Adrenal gland (tissue), 12 donors: ENCODE results near the gene FAM98B. TPM values are rescaled to one million over a fixed set of nuclear protein-coding genes. Genes with fewer than 3 reads are reported as not detected.
A peak's percentile ranks its signal among the peaks of the same experiment; 100 is the strongest.

ENCODE experiments used
- DNase-seq, 7 donors: peaks; one replicate each; pipeline ENCODE4 v3.0.0-alpha.2; 2019 to 2020
- H3K27ac ChIP-seq, 5 donors: fragments of 200-600 bp; sonication (generic) in 4 of 5; 1 replicate in 3 of 5; 2 replicates in 2 of 5; pipeline versions ENCODE4 v1.5.1 to v1.8.0; 2016 to 2020; ENCODE audit warnings: mild to moderate bottlenecking in 1 of 5
- H3K27me3 ChIP-seq: fragments of 200-600 bp; 2 replicates; pipeline ENCODE4 v1.8.0; 2021
- H3K36me3 ChIP-seq, 2 donors: fragments of 200-600 bp; replicated peaks in 1 of 2; 1 replicate in 1 of 2; 2 replicates in 1 of 2; pipeline versions ENCODE4 v1.5.1 to v1.8.0; 2018 to 2022
- H3K4me1 ChIP-seq, 2 donors: fragments of 200-600 bp; replicated peaks in 1 of 2; 1 replicate in 1 of 2; 2 replicates in 1 of 2; pipeline versions ENCODE4 v1.5.1 to v1.8.0; 2018 to 2021
- H3K4me3 ChIP-seq, 4 donors: fragments of 200-600 bp; sonication (generic) in 3 of 4; one replicate each; pipeline ENCODE4 v1.5.1; 2016 to 2018
- H3K9me3 ChIP-seq, 3 donors: fragments of 200-600 bp; sonication (generic) in 1 of 3; replicated peaks in 1 of 3; 1 replicate in 2 of 3; 2 replicates in 1 of 3; pipeline versions ENCODE4 v1.5.1 to v1.8.0; 2016 to 2021
- CTCF ChIP-seq, 6 experiments: fragments of 450-650 bp in 4 of 6; fragments of 200-600 bp in 2 of 6; sonication (generic) in 1 of 6; IDR thresholded peaks; 1 replicate in 5 of 6; 2 replicates in 1 of 6; pipeline versions ENCODE4 v1.5.1 to v1.8.0; 2016 to 2021; ENCODE audit warnings: antibody characterized with exemption in 6 of 6, mild to moderate bottlenecking in 2 of 6, moderate library complexity in 1 of 6
- POLR2A ChIP-seq, 2 donors: fragments of 450-650 bp; IDR thresholded peaks; one replicate each; pipeline ENCODE4 v1.6.1; 2017; ENCODE audit warnings: antibody characterized with exemption in 2 of 2, mild to moderate bottlenecking in 2 of 2, moderate library complexity in 1 of 2
- WGBS, 4 donors: extraction: QIAGEN DNeasy Blood & Tissue Kit in 2 of 4; methylation state at CpG; one replicate each; pipeline versions ENCODE4 v1.1.5 to v1.1.7; 2013 to 2017; 5-methylcytosine and 5-hydroxymethylcytosine counted together
- intact Hi-C, 2 donors: fragments of 100-400 bp; cut with DNase I; formaldehyde crosslinking; loops; one replicate each; pipeline versions ENCODE4 v1.14.1 to v1.15.0; 2022 to 2023
- polyA plus RNA-seq, 3 donors: library from polyadenylated mRNA; stranded (reverse); fragments of 200-250 nt in 2 of 3; fragments of 350-450 nt in 1 of 3; fragmentation: Illumina TruSeq in 1 of 3; extraction: RNeasy Lipid Tissue Mini Kit (QIAGEN cat#74804) in 1 of 3; gene quantifications; one replicate each; pipeline ENCODE4 v1.2.3, GENCODE V29; 2013 to 2014
- total RNA-seq, 9 donors: library from RNA; depleted of rRNA in 4 of 9; stranded (reverse); fragments of >200 nt in 4 of 9; fragments of 120-200 nt in 1 of 9; fragmentation: NEBNext Ultra II Directional in 1 of 9; extraction: Animal tissue kit (Norgen Biotek cat#: 25700) in 1 of 9; gene quantifications; one replicate each; pipeline versions ENCODE4 v1.1.0 to v1.2.4, GENCODE V29; 2013 to 2023
- donor health status: healthy with polysubstance abuse.
- donor health status: Bipolar disorder and iron deficiency.
- donor health status: DM: yes; HTN: yes; CAD: no.
- donor health status: DM: no; HTN: no; CAD: no.
- donor health status: DM: no; HTN: no; CAD: no.
- donor health status: DM: yes; HTN: yes; CAD: no.

FAM98B gene
- total and polyA plus RNA-seq, 12 donors = 3.0 to 30.1 (median 12.3) TPM

GRCh38 chr15:38464675-38465074 is 10.7 kb downstream of the FAM98B start:
- WGBS, 4 donors = 67 to 93% (median 85%) methylated on average over 4 of the region's 4 CpGs
- DNase-seq = no peak
- Histone ChIP-seq H3K4me1 (peaks cover 4 to 7% of the 10 kb centered on the region in 2 donors), H3K27me3 (no peaks in the 10 kb centered on the region), H3K36me3 (no peaks in the 10 kb centered on the region), H3K4me3 (no peak overlapping the region), H3K9me3 (no peaks in the 10 kb centered on the region), H3K27ac (no peak overlapping the region)
- TF ChIP-seq CTCF (IDR thresholded peaks at IDR 0.05) (no peak), POLR2A (IDR thresholded peaks at IDR 0.05) (no peak)
- intact Hi-C loops = no loop called here

GRCh38 chr15:38470816-38471215 is 16.9 kb downstream of the FAM98B start:
- no peak for DNase-seq
- no peaks in the 10 kb centered on the region for H3K36me3 ChIP-seq
- WGBS, 4 donors = 82 to 94% (median 93%) methylated on average over 1 of the region's 1 CpG
- H3K27ac ChIP-seq = no peak overlapping the region
- no peaks in the 10 kb centered on the region for H3K27me3 ChIP-seq
- no peak for TF ChIP-seq POLR2A (IDR thresholded peaks at IDR 0.05)
- no peak for TF ChIP-seq CTCF (IDR thresholded peaks at IDR 0.05)
- intact Hi-C loops = loop anchor here in 1 of 2 donors (5.0 kb wide), 1 partner anchor 211 kb away; no protein-coding TSS in a partner anchor
- H3K4me3 ChIP-seq = no peak overlapping the region
- H3K9me3 ChIP-seq = no peaks in the 10 kb centered on the region
- H3K4me1 ChIP-seq = no peaks in the 10 kb centered on the region

- Histone ChIP-seq H3K36me3 (no peaks in the 10 kb centered on the region), H3K4me1 (no peaks in the 10 kb centered on the region), H3K4me3 (no peak overlapping the region), H3K27ac (no peak overlapping the region), H3K27me3 (no peaks in the 10 kb centered on the region), H3K9me3 (no peaks in the 10 kb centered on the region)
- no peak for DNase-seq
- intact Hi-C loops = loop anchor here in 1 of 2 donors (5.0 kb wide), 1 partner anchor 210 kb away; no protein-coding TSS in a partner anchor
- TF ChIP-seq CTCF (IDR thresholded peaks at IDR 0.05) (no peak), POLR2A (IDR thresholded peaks at IDR 0.05) (no peak)
- WGBS, 4 donors = 91 to 97% (median 94%) methylated on average over 2 of the region's 2 CpGs
These were observed 18.0 kb downstream of the FAM98B start for GRCh38 chr15:38471974-38472373.

GRCh38 chr15:38474155-38474757 is 20.3 kb downstream of the FAM98B start:
- peak; percentile 16 to 57 (median 36) for DNase-seq
- TF ChIP-seq POLR2A (IDR thresholded peaks at IDR 0.05) = no peak
- TF ChIP-seq CTCF (IDR thresholded peaks at IDR 0.05) = peak; percentile 21 to 90 (median 82)
- H3K4me1 ChIP-seq = no peaks in the 10 kb centered on the region
- no peak overlapping the region for H3K4me3 ChIP-seq
- H3K27ac ChIP-seq = no peak overlapping the region
- no peaks in the 10 kb centered on the region for H3K27me3 ChIP-seq
- H3K36me3 ChIP-seq = no peaks in the 10 kb centered on the region
- intact Hi-C loops = loop anchor here in 1 of 2 donors (5.0 kb wide), 1 partner anchor 208 kb away; no protein-coding TSS in a partner anchor
- H3K9me3 ChIP-seq = no peaks in the 10 kb centered on the region
- WGBS, 4 donors = 53 to 61% (median 57%) methylated on average over 4 of the region's 4 CpGs
